CD4-positive, alpha-beta T cell treated with Interleukin-6 at 100 ng/mL for 8 hours (primary cell): ENCODE data around the gene PFKFB1.

ENCODE experiments used
- DNase-seq: peaks from one replicate; pipeline ENCODE4 v3.0.0-alpha.2; 2020; ENCODE audit warnings: mixed read lengths, low spot score

PFKFB1 gene

DNA sequence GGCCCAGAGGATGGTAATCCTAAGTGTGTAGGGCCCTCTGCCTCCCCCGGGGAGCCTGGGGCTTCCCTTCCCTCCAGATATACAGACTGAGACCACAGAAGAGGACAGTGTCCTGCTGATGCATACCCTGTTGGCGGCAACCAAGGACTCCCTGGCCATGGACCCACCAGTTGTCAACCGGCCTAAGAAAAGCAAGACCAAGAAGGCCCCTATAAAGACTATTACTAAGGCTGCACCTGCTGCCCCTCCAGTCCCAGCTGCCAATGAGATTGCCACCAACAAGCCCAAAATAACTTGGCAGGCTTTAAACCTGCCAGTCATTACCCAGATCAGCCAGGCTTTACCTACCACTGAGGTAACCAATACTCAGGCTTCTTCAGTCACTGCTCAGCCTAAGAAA is 71.4 kb downstream of the PFKFB1 start:
- no peak for DNase-seq

GRCh38 chrX:54921427-54922021 is 72.5 kb downstream of the PFKFB1 start:
- DNase-seq = peak; percentile 45

GRCh38 chrX:54920610-54921426 is 73.2 kb downstream of the PFKFB1 start, which contains the start of gene TRO:
Gene TRO (plus strand): TSS chrX:54920824. CDS start chrX:54922247, 1,423 bp downstream.
- no peak for DNase-seq

DNA sequence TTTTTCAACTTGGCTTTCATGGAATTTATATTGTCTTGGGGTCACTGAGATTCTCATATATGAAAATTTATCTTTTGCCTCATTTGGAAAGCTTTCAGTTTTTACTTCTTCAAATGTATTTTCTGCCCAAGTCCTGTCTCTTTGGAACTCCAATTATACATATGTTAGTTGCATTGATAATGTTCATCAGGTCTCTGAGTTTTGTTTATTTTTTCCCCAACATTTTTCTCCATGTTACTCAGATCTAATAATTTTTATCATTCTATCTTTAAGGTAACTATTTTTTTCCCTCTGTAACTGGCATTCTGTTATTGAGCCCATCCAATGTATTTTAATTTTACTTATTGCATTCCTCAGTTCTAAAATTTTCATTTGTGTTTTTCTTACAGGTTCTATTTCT is 84.0 kb downstream of the PFKFB1 start:
- DNase-seq = no peak

DNA sequence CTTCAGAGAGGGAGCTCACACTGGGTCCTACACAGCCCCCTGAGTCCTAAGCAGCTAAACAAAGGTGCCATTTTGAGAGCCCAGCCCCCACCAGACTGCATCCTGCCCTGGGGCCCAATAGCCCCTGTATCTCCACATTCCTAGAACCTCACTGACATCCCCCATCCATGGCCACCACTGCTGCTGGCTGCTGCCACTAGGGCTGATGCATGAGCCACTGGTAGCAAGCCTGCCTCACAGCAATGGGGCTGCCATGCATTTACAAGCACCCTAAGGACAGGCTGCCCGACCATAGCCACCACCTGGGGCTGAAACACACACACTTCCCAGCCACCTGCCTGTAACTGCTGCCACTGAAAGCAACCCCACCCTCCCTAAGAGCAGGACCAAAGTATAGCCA is 99.8 kb downstream of the PFKFB1 start:
- DNase-seq = no peak

- DNase-seq = peak; percentile 38
These were observed 102.4 kb downstream of the PFKFB1 start for GRCh38 chrX:54891573-54891972.

DNA sequence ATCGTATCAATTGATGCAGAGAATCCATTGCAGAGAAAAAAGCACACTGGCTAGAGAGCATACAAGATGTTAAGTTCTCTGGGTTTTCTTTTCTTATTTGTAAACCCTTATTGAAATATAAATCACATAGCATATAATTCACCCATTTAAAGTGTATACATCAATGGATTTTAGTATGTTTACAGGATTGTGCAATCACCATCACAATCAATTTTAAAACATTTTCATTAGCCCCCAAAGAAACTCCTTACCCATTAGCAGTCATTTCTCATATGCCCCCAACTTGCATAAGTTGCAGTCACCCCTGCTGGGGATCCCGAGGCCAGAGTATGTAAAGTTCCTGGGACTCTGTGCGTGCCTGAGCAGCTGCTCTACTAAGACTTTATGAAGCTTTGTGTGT is 108.2 kb downstream of the PFKFB1 start:
- DNase-seq = no peak
